Gastrocnemius medialis (tissue), 4 donors: ENCODE data around the gene DENND6A. TPM values are rescaled to one million over a fixed set of nuclear protein-coding genes. Genes with fewer than 3 reads are reported as not detected.

Experiments
- ATAC-seq, 2 donors: fragments of 150-250 bp; one replicate each; pipeline ENCODE4 v1.9.1; 2016
- DNase-seq, 2 donors: peaks; one replicate each; pipeline ENCODE4 v3.0.0-alpha.2; 2019
- H3K27ac ChIP-seq, 4 donors: fragments of 200-600 bp; sonication (generic); 1 replicate in 1 of 4; 2 replicates in 3 of 4; pipeline ENCODE4 v1.5.1; 2016 to 2018; ENCODE audit warnings: mild to moderate bottlenecking in 2 of 4, moderate library complexity in 1 of 4
- H3K27me3 ChIP-seq, 3 donors: fragments of 200-600 bp; sonication (generic) in 2 of 3; 1 replicate in 1 of 3; 2 replicates in 2 of 3; pipeline versions ENCODE4 v1.5.1 to v1.6.0; 2016 to 2019; ENCODE audit warnings: mild to moderate bottlenecking in 1 of 3, moderate library complexity in 1 of 3
- H3K36me3 ChIP-seq, 2 donors: fragments of 200-600 bp; sonication (generic) in 1 of 2; one replicate each; pipeline ENCODE4 v1.5.1; 2017 to 2018
- H3K4me1 ChIP-seq, 2 donors: fragments of 200-600 bp; sonication (generic) in 1 of 2; one replicate each; pipeline ENCODE4 v1.5.1; 2016 to 2017; ENCODE audit warnings: mild to moderate bottlenecking in 2 of 2
- H3K4me3 ChIP-seq, 4 donors: fragments of 200-600 bp; sonication (generic) in 3 of 4; 1 replicate in 1 of 4; 2 replicates in 3 of 4; pipeline ENCODE4 v1.5.1; 2016 to 2019; ENCODE audit warnings: mild to moderate bottlenecking in 2 of 4
- H3K9me3 ChIP-seq, 3 donors: fragments of 200-600 bp; sonication (generic) in 2 of 3; 1 replicate in 1 of 3; 2 replicates in 2 of 3; pipeline ENCODE4 v1.5.1; 2016 to 2019
- POLR2A ChIP-seq, 2 donors: fragments of 450-650 bp; IDR thresholded peaks; one replicate each; pipeline ENCODE4 v1.6.1; 2017; ENCODE audit warnings: antibody characterized with exemption in 2 of 2, mild to moderate bottlenecking in 2 of 2, moderate library complexity in 2 of 2
- in situ Hi-C, 4 donors: fragments of 200-750 bp; cut with MboI; loops; one replicate each; pipeline versions ENCODE4 v1.15.0 to v1.8.0; 2017; ENCODE audit warnings: low sequenced_read_pairs in 4 of 4
- intact Hi-C: fragments of 100-400 bp; cut with DNase I; formaldehyde crosslinking; loops from one replicate; pipeline ENCODE4 v1.15.1; 2023; ENCODE audit warnings: low total_unique reads
- total RNA-seq, 4 donors: library from RNA; depleted of rRNA; stranded (reverse); fragments of >200 nt; gene quantifications; one replicate each; pipeline versions ENCODE4 v1.1.0 to v1.2.3, GENCODE V29; 2016
- TF ChIP-seq, protein P1 (sequence below), 5 experiments: fragments of 450-650 bp in 3 of 5; fragments of 200-600 bp in 2 of 5; sonication (generic) in 2 of 5; IDR thresholded peaks in 4 of 5; conservative IDR thresholded peaks in 1 of 5; 1 replicate in 4 of 5; 2 replicates in 1 of 5; pipeline ENCODE4 v1.5.1; 2016 to 2019; ENCODE audit warnings: antibody characterized with exemption in 5 of 5, mild to moderate bottlenecking in 3 of 5, moderate library complexity in 3 of 5

DENND6A gene
- total RNA-seq, 4 donors from 2014 or later, result 6.4 to 18.9 (median 14.9) TPM

DNA sequence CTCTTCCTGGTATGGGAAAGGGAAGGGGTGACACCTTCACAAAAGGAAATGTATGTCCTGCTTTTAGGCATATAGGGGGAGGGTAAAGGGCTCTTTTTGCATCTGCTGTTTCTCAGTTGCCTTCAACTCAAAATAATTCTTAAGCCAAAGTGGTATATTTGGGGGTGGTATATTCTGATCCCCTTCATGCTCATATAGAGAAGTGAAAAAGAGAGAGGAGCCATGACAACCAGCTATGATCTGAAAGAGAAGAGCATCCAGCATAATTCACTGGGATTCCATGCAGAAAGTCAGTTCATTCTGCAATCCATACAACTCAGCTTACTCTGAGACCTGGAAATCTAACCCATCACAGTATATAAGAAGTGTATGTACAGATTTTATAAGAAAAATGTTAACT, 22.3 kb downstream of the DENND6A start:
- ATAC-seq (no peak), DNase-seq (no peak)
- Histone ChIP-seq H3K27ac (no peak overlapping the region), H3K9me3 (no peaks in the 10 kb centered on the region), H3K36me3 (peaks cover 0 to 18% of the 10 kb centered on the region in 2 donors), H3K4me1 (no peaks in the 10 kb centered on the region), H3K4me3 (no peak overlapping the region), H3K27me3 (no peaks in the 10 kb centered on the region)
- in situ Hi-C loops (no loop called here), intact Hi-C loops (no loop called here)
- TF ChIP-seq, protein P1, sequence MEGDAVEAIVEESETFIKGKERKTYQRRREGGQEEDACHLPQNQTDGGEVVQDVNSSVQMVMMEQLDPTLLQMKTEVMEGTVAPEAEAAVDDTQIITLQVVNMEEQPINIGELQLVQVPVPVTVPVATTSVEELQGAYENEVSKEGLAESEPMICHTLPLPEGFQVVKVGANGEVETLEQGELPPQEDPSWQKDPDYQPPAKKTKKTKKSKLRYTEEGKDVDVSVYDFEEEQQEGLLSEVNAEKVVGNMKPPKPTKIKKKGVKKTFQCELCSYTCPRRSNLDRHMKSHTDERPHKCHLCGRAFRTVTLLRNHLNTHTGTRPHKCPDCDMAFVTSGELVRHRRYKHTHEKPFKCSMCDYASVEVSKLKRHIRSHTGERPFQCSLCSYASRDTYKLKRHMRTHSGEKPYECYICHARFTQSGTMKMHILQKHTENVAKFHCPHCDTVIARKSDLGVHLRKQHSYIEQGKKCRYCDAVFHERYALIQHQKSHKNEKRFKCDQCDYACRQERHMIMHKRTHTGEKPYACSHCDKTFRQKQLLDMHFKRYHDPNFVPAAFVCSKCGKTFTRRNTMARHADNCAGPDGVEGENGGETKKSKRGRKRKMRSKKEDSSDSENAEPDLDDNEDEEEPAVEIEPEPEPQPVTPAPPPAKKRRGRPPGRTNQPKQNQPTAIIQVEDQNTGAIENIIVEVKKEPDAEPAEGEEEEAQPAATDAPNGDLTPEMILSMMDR (IDR thresholded peaks at IDR 0.05 in 4 of 5, conservative IDR thresholded peaks at IDR 0.05 in 1 of 5), result no peak
- TF ChIP-seq POLR2A (IDR thresholded peaks at IDR 0.05), result no peak

DNA sequence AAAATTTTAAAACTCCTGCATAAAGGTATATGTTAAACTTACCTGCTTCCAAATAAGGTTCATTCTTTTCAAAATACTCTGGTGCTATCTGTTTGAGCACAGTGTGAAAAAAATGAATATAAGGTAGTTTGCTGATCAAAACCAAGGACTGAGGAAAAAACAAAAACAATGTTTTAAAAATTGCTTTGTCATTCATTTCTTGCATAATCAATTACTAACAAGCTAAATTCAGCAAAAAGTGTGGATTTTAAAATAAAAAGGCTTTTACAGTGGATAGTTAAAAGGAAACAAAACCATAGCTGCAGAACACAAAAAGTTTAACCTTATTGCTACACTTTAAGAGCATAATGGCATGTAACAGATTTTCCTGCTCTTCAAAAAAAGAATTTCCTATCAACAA, 31.5 kb downstream of the DENND6A start:
- Histone ChIP-seq H3K4me1 (no peaks in the 10 kb centered on the region), H3K27ac (no peak overlapping the region), H3K9me3 (no peaks in the 10 kb centered on the region), H3K36me3 (peaks cover 0 to 65% of the 10 kb centered on the region in 2 donors), H3K27me3 (no peaks in the 10 kb centered on the region), H3K4me3 (no peak overlapping the region)
- ATAC-seq (no peak), DNase-seq (no peak)
- in situ Hi-C loops, result no loop called here
- TF ChIP-seq, protein P1 (IDR thresholded peaks at IDR 0.05 in 4 of 5, conservative IDR thresholded peaks at IDR 0.05 in 1 of 5), result no peak
- TF ChIP-seq POLR2A (IDR thresholded peaks at IDR 0.05), result no peak
- intact Hi-C loops, result no loop called here

DNA sequence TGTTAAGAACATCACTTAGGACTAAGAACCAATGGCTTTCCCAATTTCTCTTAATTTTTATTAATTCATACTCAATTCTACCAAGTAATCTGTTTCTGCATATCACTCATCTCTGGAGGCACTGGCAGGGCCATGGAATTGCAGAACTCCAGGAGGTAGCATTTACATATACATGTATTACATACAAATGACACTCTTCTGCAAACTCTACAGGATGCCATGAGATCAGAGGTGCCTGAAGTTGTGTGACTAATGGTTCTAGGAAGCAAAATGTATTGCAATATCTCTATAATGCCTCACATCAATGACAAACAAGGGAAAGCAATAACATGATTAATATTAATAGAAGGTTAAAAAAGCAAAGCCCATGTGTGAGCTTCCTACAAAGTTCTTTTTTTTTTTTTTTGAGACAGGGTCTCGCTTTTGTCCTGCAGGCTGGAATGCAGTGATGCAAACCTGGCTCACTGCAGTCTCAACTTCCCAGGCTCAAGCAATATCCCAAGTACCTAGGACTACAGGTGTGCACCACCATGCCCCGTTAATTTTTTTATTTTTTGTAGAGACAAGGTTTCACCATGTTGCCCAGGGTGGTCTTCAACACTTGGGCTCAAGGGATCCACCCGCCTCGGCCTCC, 33.0 kb downstream of the DENND6A start:
- peaks cover 0 to 67% of the 10 kb centered on the region in 2 donors for H3K36me3 ChIP-seq
- no peaks in the 10 kb centered on the region for H3K4me1 ChIP-seq
- no peak for DNase-seq
- TF ChIP-seq, protein P1 (IDR thresholded peaks at IDR 0.05 in 4 of 5, conservative IDR thresholded peaks at IDR 0.05 in 1 of 5), result no peak
- no peak for TF ChIP-seq POLR2A (IDR thresholded peaks at IDR 0.05)
- no peak overlapping the region for H3K4me3 ChIP-seq
- intact Hi-C loops (no loop called here), in situ Hi-C loops (no loop called here)
- no peaks in the 10 kb centered on the region for H3K27me3 ChIP-seq
- no peaks in the 10 kb centered on the region for H3K9me3 ChIP-seq
- no peak overlapping the region for H3K27ac ChIP-seq
- ATAC-seq, result no peak

DNA sequence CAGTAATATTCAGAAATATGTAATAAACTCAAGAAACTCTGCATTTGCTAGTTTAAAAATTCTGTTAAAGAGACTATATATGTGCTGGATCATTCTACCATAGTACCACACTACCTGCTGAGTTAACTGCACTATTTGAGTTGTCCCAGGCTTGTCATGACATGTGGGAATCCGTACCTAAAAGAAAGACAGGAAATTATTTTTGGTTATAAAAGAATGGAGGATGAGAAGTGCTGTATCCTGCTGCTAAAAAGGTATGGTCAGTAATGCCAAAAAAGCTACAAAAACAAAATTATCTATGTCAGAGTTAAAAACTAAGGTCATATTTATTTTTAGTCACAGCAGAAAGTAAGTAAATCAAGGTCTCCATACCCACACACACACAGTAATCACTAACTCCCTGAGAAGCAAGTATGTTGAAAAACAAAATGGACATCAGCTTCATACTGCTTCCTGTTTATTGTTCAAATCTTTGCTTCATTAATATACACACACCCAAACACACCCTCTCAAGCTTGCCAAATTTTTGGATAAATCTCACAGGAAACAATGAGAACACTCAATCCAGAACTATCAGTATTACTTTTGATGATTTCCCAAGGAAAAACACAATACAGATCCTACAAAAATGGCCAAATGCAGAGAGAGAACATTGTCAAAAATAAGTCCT, 33.7 kb downstream of the DENND6A start:
- H3K36me3 ChIP-seq, result peaks cover 0 to 68% of the 10 kb centered on the region in 2 donors
- H3K4me1 ChIP-seq, result no peaks in the 10 kb centered on the region
- TF ChIP-seq, protein P1 (IDR thresholded peaks at IDR 0.05 in 4 of 5, conservative IDR thresholded peaks at IDR 0.05 in 1 of 5), result no peak
- TF ChIP-seq POLR2A (IDR thresholded peaks at IDR 0.05), result no peak
- in situ Hi-C loops, result no loop called here
- intact Hi-C loops, result no loop called here
- peak overlapping the region in 1 of 4 donors; percentile 31 for H3K27ac ChIP-seq
- ATAC-seq, result peak in 1 of 2 donors; percentile 19
- DNase-seq, result no peak
- no peak overlapping the region for H3K4me3 ChIP-seq
- no peaks in the 10 kb centered on the region for H3K9me3 ChIP-seq
- H3K27me3 ChIP-seq, result no peaks in the 10 kb centered on the region
